ENCODE data around the gene SEL1L3. TPM values are rescaled to one million over a fixed set of nuclear protein-coding genes. Genes with fewer than 3 reads are reported as not detected.
A peak's percentile ranks its signal among the peaks of the same experiment; 100 is the strongest.

Gene SEL1L3
- total and polyA plus RNA-seq, 12 donors: 1.4 to 9.8 (median 3.5) TPM

GRCh38 chr4:25879091-25879584 lies 16.4 kb upstream of the SEL1L3 start:
- 70 to 92% methylated on average over 9 of the region's 9 CpGs for WGBS, 2 donors

GRCh38 chr4:25878676-25879075 lies 15.9 kb upstream of the SEL1L3 start:
- no peak overlapping the region for H3K4me3 ChIP-seq
- intact Hi-C loops (cut with DNase I): no loop called here
- no peak for DNase-seq
- no peaks in the 10 kb centered on the region for H3K9me3 ChIP-seq
- no peak for TF ChIP-seq CTCF (IDR thresholded peaks at IDR 0.05)
- no peak for ATAC-seq
- no peaks in the 10 kb centered on the region for H3K36me3 ChIP-seq
- peaks cover 0 to 6% (median 0%) of the 10 kb centered on the region in 9 donors for H3K4me1 ChIP-seq
- 71 to 74% methylated on average over 9 of the region's 9 CpGs for WGBS, 2 donors
- no peak overlapping the region for H3K27ac ChIP-seq
- H3K27me3 ChIP-seq: no peaks in the 10 kb centered on the region

More at GRCh38 chr4:25879091-25879584, 16.4 kb upstream of the SEL1L3 start:
- DNase-seq (no peak), ATAC-seq (peak in 2 of 8 donors; percentile 35 to 58)
- Histone ChIP-seq H3K4me1 (peaks cover 0 to 10% (median 0%) of the 10 kb centered on the region in 9 donors), H3K27ac (no peak overlapping the region), H3K4me3 (no peak overlapping the region), H3K9me3 (no peaks in the 10 kb centered on the region), H3K36me3 (no peaks in the 10 kb centered on the region), H3K27me3 (no peaks in the 10 kb centered on the region)
- no peak for TF ChIP-seq CTCF (IDR thresholded peaks at IDR 0.05)
- intact Hi-C loops (cut with DNase I): no loop called here

GRCh38 chr4:25875281-25875745 lies 12.5 kb upstream of the SEL1L3 start:
- no peak overlapping the region for H3K4me3 ChIP-seq
- DNase-seq (no peak), ATAC-seq (no peak)
- 93% methylated on average over 7 of the region's 7 CpGs for WGBS, 2 donors
- no peaks in the 10 kb centered on the region for H3K36me3 ChIP-seq
- no peak for TF ChIP-seq CTCF (IDR thresholded peaks at IDR 0.05)
- H3K4me1 ChIP-seq: no peaks in the 10 kb centered on the region
- H3K9me3 ChIP-seq: no peaks in the 10 kb centered on the region
- no peaks in the 10 kb centered on the region for H3K27me3 ChIP-seq
- H3K27ac ChIP-seq: no peak overlapping the region
- intact Hi-C loops (cut with DNase I): no loop called here

- Histone ChIP-seq H3K9me3 (no peaks in the 10 kb centered on the region), H3K4me1 (no peaks in the 10 kb centered on the region), H3K27ac (no peak overlapping the region), H3K27me3 (no peaks in the 10 kb centered on the region), H3K36me3 (no peaks in the 10 kb centered on the region), H3K4me3 (no peak overlapping the region)
- no peak for DNase-seq
- ATAC-seq: no peak
- WGBS, 2 donors: 94 to 97% methylated on average over 3 of the region's 3 CpGs
- TF ChIP-seq CTCF (IDR thresholded peaks at IDR 0.05): no peak
- intact Hi-C loops (cut with DNase I): no loop called here
These were observed 11.9 kb upstream of the SEL1L3 start for GRCh38 chr4:25874655-25875054.
